Parathyroid adenoma (tissue), 2 donors: Measurements from ENCODE around the gene DUOXA2.
"Not testable (repeated sequence)": the region's sequence is repeated elsewhere in the genome, so short reads cannot be mapped to it uniquely, and the experiment has no call there.

Source experiments
- H2AFZ ChIP-seq: fragments of 300-600 bp; sonication (generic); one replicate; pipeline ENCODE4 v1.7.0; 2017; ENCODE audit warnings: antibody characterized with exemption, mild to moderate bottlenecking
- H3K27ac ChIP-seq: fragments of 300-600 bp; sonication (generic); one replicate; pipeline ENCODE4 v1.7.0; 2017
- H3K27me3 ChIP-seq: fragments of 300-600 bp; sonication (generic); one replicate; pipeline ENCODE4 v1.7.0; 2017; ENCODE audit warnings: low read length; ENCODE audit not compliant: control insufficient read depth, insufficient read depth
- H3K36me3 ChIP-seq: fragments of 300-600 bp; sonication (generic); one replicate; pipeline ENCODE4 v1.7.0; 2017; ENCODE audit warnings: low read length; ENCODE audit not compliant: control insufficient read depth, insufficient read depth
- H3K4me1 ChIP-seq: fragments of 300-600 bp; sonication (generic); one replicate; pipeline ENCODE4 v1.7.0; 2017; ENCODE audit warnings: control low read depth
- H3K4me2 ChIP-seq: fragments of 300-600 bp; sonication (generic); one replicate; pipeline ENCODE4 v1.7.0; 2017; ENCODE audit warnings: low read length
- H3K4me3 ChIP-seq: fragments of 300-600 bp; sonication (generic); one replicate; pipeline ENCODE4 v1.7.0; 2017; ENCODE audit warnings: low read depth, low read length
- H3K79me2 ChIP-seq: fragments of 300-600 bp; sonication (generic); one replicate; pipeline ENCODE4 v1.7.0; 2017; ENCODE audit warnings: control low read depth
- H3K9ac ChIP-seq: fragments of 300-600 bp; sonication (generic); one replicate; pipeline ENCODE4 v1.7.0; 2017; ENCODE audit warnings: mild to moderate bottlenecking
- H3K9me3 ChIP-seq: fragments of 300-600 bp; sonication (generic); one replicate; pipeline ENCODE4 v1.7.0; 2017; ENCODE audit warnings: low read length; ENCODE audit not compliant: control insufficient read depth
- TF ChIP-seq, protein P1 (sequence below): fragments of 300-600 bp; sonication (generic); IDR thresholded peaks from one replicate; pipeline ENCODE4 v1.7.0; 2017; ENCODE audit warnings: antibody characterized with exemption, mild to moderate bottlenecking
- donor health status: primary hyperparathyroidism.

DUOXA2 gene

GRCh38 chr15:45132844-45133560 is 18.9 kb downstream of the DUOXA2 start:
- Histone ChIP-seq H3K36me3 (no peaks in the 10 kb centered on the region), H3K4me1 (no peaks in the 10 kb centered on the region), H3K79me2 (no peaks in the 10 kb centered on the region), H3K27me3 (no peaks in the 10 kb centered on the region), H3K4me3 (no peak overlapping the region), H3K9ac (no peak overlapping the region), H2AFZ (no peak overlapping the region), H3K4me2 (no peak overlapping the region), H3K27ac (no peak overlapping the region), H3K9me3 (no peaks in the 10 kb centered on the region)
- TF ChIP-seq, protein P1, sequence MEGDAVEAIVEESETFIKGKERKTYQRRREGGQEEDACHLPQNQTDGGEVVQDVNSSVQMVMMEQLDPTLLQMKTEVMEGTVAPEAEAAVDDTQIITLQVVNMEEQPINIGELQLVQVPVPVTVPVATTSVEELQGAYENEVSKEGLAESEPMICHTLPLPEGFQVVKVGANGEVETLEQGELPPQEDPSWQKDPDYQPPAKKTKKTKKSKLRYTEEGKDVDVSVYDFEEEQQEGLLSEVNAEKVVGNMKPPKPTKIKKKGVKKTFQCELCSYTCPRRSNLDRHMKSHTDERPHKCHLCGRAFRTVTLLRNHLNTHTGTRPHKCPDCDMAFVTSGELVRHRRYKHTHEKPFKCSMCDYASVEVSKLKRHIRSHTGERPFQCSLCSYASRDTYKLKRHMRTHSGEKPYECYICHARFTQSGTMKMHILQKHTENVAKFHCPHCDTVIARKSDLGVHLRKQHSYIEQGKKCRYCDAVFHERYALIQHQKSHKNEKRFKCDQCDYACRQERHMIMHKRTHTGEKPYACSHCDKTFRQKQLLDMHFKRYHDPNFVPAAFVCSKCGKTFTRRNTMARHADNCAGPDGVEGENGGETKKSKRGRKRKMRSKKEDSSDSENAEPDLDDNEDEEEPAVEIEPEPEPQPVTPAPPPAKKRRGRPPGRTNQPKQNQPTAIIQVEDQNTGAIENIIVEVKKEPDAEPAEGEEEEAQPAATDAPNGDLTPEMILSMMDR, result no peak

DNA sequence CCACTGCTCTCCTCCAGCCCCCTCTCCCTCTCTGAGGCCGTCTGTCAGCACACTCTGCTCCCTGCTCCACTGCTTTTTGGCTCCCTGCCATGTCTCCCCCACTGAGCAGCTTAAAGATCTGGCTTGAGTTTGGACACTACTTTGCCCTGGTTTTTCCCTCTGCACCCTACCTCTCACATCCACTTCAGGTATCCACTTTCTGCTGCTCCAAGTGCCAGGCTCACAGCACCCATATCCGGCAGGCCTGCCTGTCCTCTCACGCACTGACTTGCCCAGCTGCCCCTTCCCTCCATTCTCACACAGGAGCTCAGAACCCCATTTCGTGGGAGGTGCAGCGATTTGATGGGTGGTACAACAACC is 19.4 kb downstream of the DUOXA2 start:
- H3K9me3 ChIP-seq, result no peaks in the 10 kb centered on the region
- TF ChIP-seq, protein P1, result no peak
- H3K4me2 ChIP-seq, result no peak overlapping the region
- H3K79me2 ChIP-seq, result no peaks in the 10 kb centered on the region
- no peaks in the 10 kb centered on the region for H3K27me3 ChIP-seq
- no peak overlapping the region for H3K27ac ChIP-seq
- no peak overlapping the region for H3K4me3 ChIP-seq
- H3K36me3 ChIP-seq, result no peaks in the 10 kb centered on the region
- H3K9ac ChIP-seq, result no peak overlapping the region
- no peak overlapping the region for H2AFZ ChIP-seq
- no peaks in the 10 kb centered on the region for H3K4me1 ChIP-seq

DNA sequence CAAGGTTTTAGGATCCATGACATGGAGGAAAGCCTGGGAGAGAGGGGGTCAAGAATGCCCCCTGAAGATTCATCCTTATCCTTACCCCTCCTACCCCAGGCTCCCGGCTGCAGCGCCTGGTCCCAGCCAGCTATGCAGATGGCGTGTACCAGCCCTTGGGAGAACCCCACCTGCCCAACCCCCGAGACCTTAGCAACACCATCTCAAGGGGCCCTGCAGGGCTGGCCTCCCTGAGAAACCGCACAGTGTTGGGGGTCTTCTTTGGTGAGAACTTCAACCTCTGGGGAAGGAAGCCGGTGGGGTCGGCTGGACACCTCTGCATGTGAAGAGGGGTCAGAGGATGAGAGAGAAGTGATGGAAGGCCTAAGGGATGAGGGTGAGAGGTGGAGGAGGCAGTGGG is 19.9 kb downstream of the DUOXA2 start:
- no peak overlapping the region for H3K4me2 ChIP-seq
- TF ChIP-seq, protein P1, result no peak
- no peak overlapping the region for H3K9ac ChIP-seq
- no peak overlapping the region for H3K4me3 ChIP-seq
- H3K36me3 ChIP-seq, result no peaks in the 10 kb centered on the region
- H3K27me3 ChIP-seq, result no peaks in the 10 kb centered on the region
- no peaks in the 10 kb centered on the region for H3K4me1 ChIP-seq
- no peaks in the 10 kb centered on the region for H3K79me2 ChIP-seq
- H3K9me3 ChIP-seq, result no peaks in the 10 kb centered on the region
- no peak overlapping the region for H3K27ac ChIP-seq
- no peak overlapping the region for H2AFZ ChIP-seq

GRCh38 chr15:45134682-45135604 is 20.8 kb downstream of the DUOXA2 start:
- peak overlapping the region; percentile 38 for H3K4me2 ChIP-seq
- TF ChIP-seq, protein P1, result peak; percentile 27
- no peaks in the 10 kb centered on the region for H3K36me3 ChIP-seq
- no peak overlapping the region for H3K4me3 ChIP-seq
- no peaks in the 10 kb centered on the region for H3K4me1 ChIP-seq
- peak overlapping the region; percentile 64 for H2AFZ ChIP-seq
- no peaks in the 10 kb centered on the region for H3K27me3 ChIP-seq
- H3K9ac ChIP-seq, result no peak overlapping the region
- no peaks in the 10 kb centered on the region for H3K79me2 ChIP-seq
- no peak overlapping the region for H3K27ac ChIP-seq
- no peaks in the 10 kb centered on the region for H3K9me3 ChIP-seq

GRCh38 chr15:45135705-45136377 is 21.7 kb downstream of the DUOXA2 start:
- not testable (repeated sequence) for H3K4me3 ChIP-seq, H3K27me3 ChIP-seq, H3K27ac ChIP-seq, H3K4me1 ChIP-seq, H3K36me3 ChIP-seq, H3K9me3 ChIP-seq, H3K79me2 ChIP-seq, H3K4me2 ChIP-seq, H3K9ac ChIP-seq, H2AFZ ChIP-seq
